Activated CD8-positive, alpha-beta T cell treated with anti-CD3 and anti-CD28 coated beads, Interleukin-2, amount 10 ng/mL, durations not matched to agents 7 days and 5 days (primary cell): Measurements from ENCODE around the gene CRTC2. TPM values are rescaled to one million over a fixed set of nuclear protein-coding genes. Genes with fewer than 3 reads are reported as not detected.
"Not testable (repeated sequence)": the region's sequence is repeated elsewhere in the genome, so short reads cannot be mapped to it uniquely, and the experiment has no call there.

Source experiments
- ATAC-seq: fragments of 150-1000 bp; cut with Tn5 transposase; one replicate; pipeline ENCODE4 v1.10.0; 2021; ENCODE audit warnings: moderate library complexity
- CTCF ChIA-PET: fragments of 350-600 bp; sonication (Branson Sonifier 250); formaldehyde crosslinking; loops from one replicate; lab custom pipeline; 2021; ENCODE audit warnings: antibody characterized with exemption; lab: Charles Lee
- POLR2A ChIA-PET: fragments of 350-600 bp; sonication (Branson Sonifier 250); formaldehyde crosslinking; loops from one replicate; lab custom pipeline; 2021; ENCODE audit warnings: antibody characterized with exemption; lab: Charles Lee
- DNase-seq: peaks from one replicate; pipeline ENCODE4 v3.0.0-alpha.2; 2020
- H3K27ac Mint-ChIP-seq: one replicate; pipeline ENCODE4 v1.8.0; 2021; ENCODE audit warnings: mild to moderate bottlenecking, mixed read lengths
- H3K27me3 Mint-ChIP-seq: one replicate; pipeline ENCODE4 v1.8.0; 2021; ENCODE audit warnings: low read depth, mixed read lengths
- H3K36me3 Mint-ChIP-seq: one replicate; pipeline ENCODE4 v1.8.0; 2021; ENCODE audit warnings: low read depth, mixed read lengths
- H3K4me1 Mint-ChIP-seq: one replicate; pipeline ENCODE4 v1.8.0; 2021; ENCODE audit warnings: low read depth, mixed read lengths
- H3K4me3 Mint-ChIP-seq: one replicate; pipeline ENCODE4 v1.8.0; 2021; ENCODE audit warnings: mild to moderate bottlenecking, mixed read lengths
- H3K9me3 Mint-ChIP-seq: one replicate; pipeline ENCODE4 v1.8.0; 2022; ENCODE audit warnings: mixed read lengths; ENCODE audit not compliant: insufficient read depth
- total RNA-seq, 2 experiments: library from RNA; stranded (reverse); gene quantifications; one replicate each; pipeline ENCODE4 v1.2.3, GENCODE V29; 2021

CRTC2 gene
- 100 to 1,000 TPM in 1 of 2 experiments, 10 to 100 TPM in 1; 85.1 to 104 TPM for total RNA-seq

DNA sequence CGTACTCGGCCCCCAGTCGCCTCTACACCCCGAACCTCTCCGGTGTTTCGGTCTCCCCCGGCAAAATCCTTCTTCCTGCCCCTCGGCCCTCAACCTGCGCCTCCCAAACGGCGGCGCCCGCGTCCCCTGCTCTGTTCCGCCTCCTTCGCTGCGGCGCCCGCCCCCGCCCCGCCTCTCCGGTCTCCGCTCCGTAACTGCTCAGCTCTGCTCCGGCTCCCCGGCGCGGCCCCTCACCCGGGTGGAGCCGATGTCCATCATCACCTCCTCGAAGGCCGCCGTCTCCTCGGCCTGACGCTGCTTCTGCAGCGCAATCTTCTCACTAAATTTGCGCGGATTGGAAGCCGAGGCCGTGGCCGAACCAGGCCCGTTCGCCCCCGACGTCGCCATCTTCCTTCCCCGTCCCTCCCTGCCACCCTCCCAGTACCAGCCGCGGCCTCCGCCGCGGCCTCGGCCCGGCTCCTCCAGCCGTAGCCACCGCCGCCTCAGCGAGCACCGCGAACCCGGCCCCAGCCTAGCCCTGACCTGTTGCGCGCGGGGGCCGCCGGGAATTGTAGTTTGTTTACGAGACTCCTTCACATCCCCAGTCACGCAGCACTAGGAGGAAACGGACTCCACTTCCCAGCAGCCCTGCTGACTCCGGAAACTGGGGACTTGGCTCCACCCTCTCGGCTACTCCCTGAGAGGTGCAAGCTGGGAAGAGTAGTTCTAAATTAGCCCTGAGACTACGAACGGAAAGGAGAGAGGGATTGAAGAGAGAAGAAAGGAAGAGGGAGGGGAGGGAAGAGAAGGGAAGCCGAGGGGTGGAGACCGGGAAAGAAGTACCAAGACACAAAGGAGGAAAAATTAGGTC, at the start of gene CRTC2:
TSS of gene CRTC2 (minus strand) at position 502 of the 850 bp plus-strand sequence. CDS start at position 387, 115 bp downstream.
- peak; percentile 87 for ATAC-seq
- H3K4me3 Mint-ChIP-seq, result peak within 1 kb of the TSS; percentile 95
- H3K4me1 Mint-ChIP-seq, result peaks cover 70% of the 10 kb centered on the region
- peaks cover 36% of the 10 kb centered on the region for H3K36me3 Mint-ChIP-seq
- H3K27me3 Mint-ChIP-seq, result no peaks in the 10 kb centered on the region
- POLR2A ChIA-PET, result interaction anchor here (0.7 to 7.4 kb wide), 8 partner anchors 9 to 35 kb away, joined by 3 to 63 read pairs (median 6); partner anchors contain the start of genes CREB3L4, DENND4B, GATAD2B and JTB
- CTCF ChIA-PET, result interaction anchor here (0.8 to 5.4 kb wide), 5 partner anchors 9 to 137 kb away, joined by 4 to 48 read pairs (median 28); partner anchors contain the start of genes CREB3L4, DENND4B, JTB and RAB13
- peak; percentile 99 for DNase-seq
- H3K9me3 Mint-ChIP-seq, result no peaks in the 10 kb centered on the region
- H3K27ac Mint-ChIP-seq, result peak within 1 kb of the TSS; percentile 94

DNA sequence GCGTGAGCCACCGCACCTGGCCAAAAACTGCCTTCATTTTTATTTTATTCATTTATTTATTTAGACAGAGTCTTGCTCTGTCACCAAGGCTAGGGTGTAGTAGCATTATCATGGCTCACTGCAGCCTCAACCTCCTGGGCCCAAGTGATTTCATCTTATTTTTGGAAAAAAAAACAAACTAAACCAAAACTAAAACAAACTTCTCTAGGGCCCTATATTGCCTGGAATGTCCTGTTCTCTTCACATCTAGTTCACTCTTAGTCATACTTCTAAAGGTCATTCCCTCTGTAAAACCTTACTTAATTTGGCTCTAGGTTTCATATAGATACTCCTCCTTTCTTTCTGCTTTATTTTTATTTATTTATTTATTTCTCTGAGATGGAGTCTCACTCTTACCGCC, 47.7 kb upstream of the CRTC2 start:
- no peak overlapping the region for H3K4me3 Mint-ChIP-seq
- no peaks in the 10 kb centered on the region for H3K9me3 Mint-ChIP-seq
- ATAC-seq (no peak), DNase-seq (no peak)
- ChIA-PET POLR2A (no interaction called here), CTCF (no interaction called here)
- H3K27me3 Mint-ChIP-seq, result no peaks in the 10 kb centered on the region
- no peaks in the 10 kb centered on the region for H3K36me3 Mint-ChIP-seq
- no peak overlapping the region for H3K27ac Mint-ChIP-seq
- no peaks in the 10 kb centered on the region for H3K4me1 Mint-ChIP-seq

DNA sequence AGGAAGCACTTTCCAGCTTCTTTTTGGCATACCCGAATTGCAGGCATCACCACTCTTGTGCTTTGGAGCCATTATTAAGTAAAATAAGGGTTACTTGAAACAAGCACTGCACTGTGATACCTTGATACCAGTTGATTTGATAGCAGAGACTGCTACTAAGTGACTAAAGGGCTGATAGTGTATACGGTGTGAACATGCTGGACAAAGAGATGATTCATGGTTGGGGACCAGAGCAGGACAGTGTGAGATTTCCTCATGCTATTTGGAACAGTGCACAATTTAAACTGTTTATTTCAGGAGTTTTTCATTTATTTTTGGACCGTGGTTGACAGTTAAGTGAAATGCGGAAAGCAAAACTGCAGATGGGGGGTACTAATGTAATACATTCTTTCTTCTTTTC, 42.0 kb upstream of the CRTC2 start:
- Mint-ChIP-seq H3K27ac (no peak overlapping the region), H3K4me3 (no peak overlapping the region), H3K4me1 (peaks cover 4% of the 10 kb centered on the region), H3K27me3 (no peaks in the 10 kb centered on the region), H3K9me3 (no peaks in the 10 kb centered on the region), H3K36me3 (peaks cover 6% of the 10 kb centered on the region)
- ChIA-PET POLR2A (interaction anchor here (1.6 to 3.7 kb wide), 2 partner anchors 9 to 34 kb away, joined by 3 to 22 read pairs; partner anchors contain the start of gene RPS27), CTCF (no interaction called here)
- ATAC-seq, result no peak
- DNase-seq, result no peak

DNA sequence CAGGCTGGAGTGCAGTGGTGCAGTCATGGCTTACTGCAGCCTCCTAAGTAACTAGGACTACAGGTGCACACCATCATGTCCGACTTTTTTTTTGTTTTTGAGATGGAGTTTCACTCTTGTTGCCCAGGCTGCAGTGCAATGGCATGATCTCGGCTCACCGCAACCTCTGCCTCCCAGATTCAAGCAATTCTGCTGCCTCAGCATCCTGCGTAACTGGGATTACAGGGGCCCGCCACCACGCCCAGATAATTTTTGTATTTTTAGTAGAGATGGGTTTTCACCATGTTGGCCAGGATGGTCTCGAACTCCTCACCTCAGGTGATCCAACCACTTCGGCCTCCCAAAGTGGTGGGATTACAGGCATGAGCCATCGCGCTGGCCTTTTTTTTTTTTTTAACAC, 38.5 kb upstream of the CRTC2 start:
- Mint-ChIP-seq H3K36me3 (peaks cover 31% of the 10 kb centered on the region), H3K4me1 (peaks cover 18% of the 10 kb centered on the region)
- ATAC-seq, H3K27me3 Mint-ChIP-seq, CTCF ChIA-PET, DNase-seq, POLR2A ChIA-PET, H3K4me3 Mint-ChIP-seq, H3K27ac Mint-ChIP-seq, H3K9me3 Mint-ChIP-seq: not testable (repeated sequence)

- CTCF ChIA-PET, result interaction anchor here (1.2 kb wide), 1 partner anchor 10 kb away, joined by 5 read pairs; the partner anchor contains the start of gene RAB13
- H3K36me3 Mint-ChIP-seq, result peaks cover 43% of the 10 kb centered on the region
- no peak overlapping the region for H3K27ac Mint-ChIP-seq
- DNase-seq (no peak), ATAC-seq (no peak)
- no peaks in the 10 kb centered on the region for H3K9me3 Mint-ChIP-seq
- no peaks in the 10 kb centered on the region for H3K27me3 Mint-ChIP-seq
- peaks cover 26% of the 10 kb centered on the region for H3K4me1 Mint-ChIP-seq
- POLR2A ChIA-PET, result interaction anchor here (1.3 kb wide), 1 partner anchor 159 kb away, joined by 3 read pairs; the partner anchor contains the start of gene NUP210L
- H3K4me3 Mint-ChIP-seq, result no peak overlapping the region
Measured at GRCh38 chr1:153995640-153996039, 37.2 kb upstream of the CRTC2 start.

GRCh38 chr1:153995202-153995601, 36.8 kb upstream of the CRTC2 start:
- H3K27ac Mint-ChIP-seq, result no peak overlapping the region
- no peaks in the 10 kb centered on the region for H3K9me3 Mint-ChIP-seq
- H3K36me3 Mint-ChIP-seq, result peaks cover 44% of the 10 kb centered on the region
- ChIA-PET POLR2A (interaction anchor here (0.6 to 1.4 kb wide), 3 partner anchors 18 to 278 kb away, joined by 3 to 5 read pairs (median 3); partner anchors contain the start of genes JTB and NUP210L), CTCF (interaction anchor here (1.2 kb wide), 1 partner anchor 9 kb away, joined by 5 read pairs; the partner anchor contains the start of gene RAB13)
- DNase-seq, result no peak
- no peak overlapping the region for H3K4me3 Mint-ChIP-seq
- no peak for ATAC-seq
- no peaks in the 10 kb centered on the region for H3K27me3 Mint-ChIP-seq
- H3K4me1 Mint-ChIP-seq, result peaks cover 28% of the 10 kb centered on the region

- H3K27me3 Mint-ChIP-seq, result no peaks in the 10 kb centered on the region
- ChIA-PET CTCF (interaction anchor here (1.3 to 2.7 kb wide), 2 partner anchors 11 to 194 kb away, joined by 5 to 10 read pairs; no protein-coding TSS in a partner anchor), POLR2A (interaction anchor here (1.4 to 2.8 kb wide), 8 partner anchors 8 to 264 kb away, joined by 4 to 49 read pairs (median 14); partner anchors contain the start of genes CRTC2, DENND4B, INTS3 and JTB)
- peaks cover 44% of the 10 kb centered on the region for H3K36me3 Mint-ChIP-seq
- ATAC-seq, result no peak
- H3K27ac Mint-ChIP-seq, result peak overlapping the region; percentile 98
- H3K9me3 Mint-ChIP-seq, result no peaks in the 10 kb centered on the region
- peak overlapping the region; percentile 93 for H3K4me3 Mint-ChIP-seq
- H3K4me1 Mint-ChIP-seq, result peaks cover 39% of the 10 kb centered on the region
- no peak for DNase-seq
Measured at GRCh38 chr1:153991806-153992205, 33.4 kb upstream of the CRTC2 start.

DNA sequence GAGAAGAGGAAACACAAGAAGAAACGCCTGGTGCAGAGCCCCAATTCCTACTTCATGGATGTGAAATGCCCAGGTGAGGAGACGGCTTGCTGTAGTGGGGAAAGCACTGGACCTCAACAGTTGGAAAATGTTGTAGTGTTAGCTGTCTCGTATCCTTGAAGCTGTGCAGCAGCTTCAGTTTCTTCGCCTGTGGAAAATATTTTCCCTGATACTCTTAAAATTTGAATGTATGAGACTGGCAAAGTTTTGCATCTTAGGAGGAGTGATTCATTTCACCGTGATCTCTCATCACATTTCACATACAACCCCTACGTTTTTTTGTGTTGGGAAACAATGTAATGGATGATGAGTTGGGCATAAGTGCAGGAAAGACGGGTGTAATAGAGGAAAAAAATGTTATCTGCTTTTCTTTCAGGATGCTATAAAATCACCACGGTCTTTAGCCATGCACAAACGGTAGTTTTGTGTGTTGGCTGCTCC, 32.8 kb upstream of the CRTC2 start:
- ATAC-seq, result no peak
- ChIA-PET POLR2A (interaction anchor here (0.9 to 2.8 kb wide), 23 partner anchors 9 to 480 kb away, joined by 3 to 49 read pairs (median 6); partner anchors contain the start of genes CREB3L4, CRTC2, DENND4B and ILF2), CTCF (interaction anchor here (1.2 to 2.7 kb wide), 6 partner anchors 8 to 194 kb away, joined by 3 to 10 read pairs (median 4); partner anchors contain the start of genes CREB3L4 and JTB)
- H3K27ac Mint-ChIP-seq, result peak overlapping the region; percentile 98
- peak overlapping the region; percentile 93 for H3K4me3 Mint-ChIP-seq
- peaks cover 44% of the 10 kb centered on the region for H3K36me3 Mint-ChIP-seq
- H3K27me3 Mint-ChIP-seq, result no peaks in the 10 kb centered on the region
- DNase-seq, result no peak
- H3K9me3 Mint-ChIP-seq, result no peaks in the 10 kb centered on the region
- H3K4me1 Mint-ChIP-seq, result peaks cover 44% of the 10 kb centered on the region

GRCh38 chr1:153990468-153991150, 32.2 kb upstream of the CRTC2 start, which contains the start of gene RPS27:
RPS27 (plus strand) TSS chr1:153990762; CDS start chr1:153990797, 35 bp downstream.
- H3K27ac Mint-ChIP-seq, result peak within 1 kb of the TSS; percentile 98
- H3K9me3 Mint-ChIP-seq, result no peaks in the 10 kb centered on the region
- no peaks in the 10 kb centered on the region for H3K27me3 Mint-ChIP-seq
- H3K4me3 Mint-ChIP-seq, result peak within 1 kb of the TSS; percentile 93
- ChIA-PET CTCF (interaction anchor here (1.0 to 2.7 kb wide), 6 partner anchors 9 to 193 kb away, joined by 3 to 10 read pairs (median 4); partner anchors contain the start of genes CREB3L4 and JTB), POLR2A (interaction anchor here (0.6 to 2.8 kb wide), 54 partner anchors 9 to 479 kb away, joined by 3 to 49 read pairs (median 4); partner anchors contain the start of genes CHTOP, CREB3L4, CRTC2 and DENND4B)
- peaks cover 47% of the 10 kb centered on the region for H3K4me1 Mint-ChIP-seq
- H3K36me3 Mint-ChIP-seq, result peaks cover 40% of the 10 kb centered on the region
- peak; percentile 94 for DNase-seq
- peak; percentile 79 for ATAC-seq

GRCh38 chr1:153987621-153988020, 29.2 kb upstream of the CRTC2 start:
- no peak overlapping the region for H3K4me3 Mint-ChIP-seq
- POLR2A ChIA-PET, result interaction anchor here (1.0 to 3.1 kb wide), 7 partner anchors 10 to 212 kb away, joined by 3 to 21 read pairs (median 8); partner anchors contain the start of genes CREB3L4 and JTB
- H3K27me3 Mint-ChIP-seq, result no peaks in the 10 kb centered on the region
- H3K36me3 Mint-ChIP-seq, result peaks cover 20% of the 10 kb centered on the region
- H3K4me1 Mint-ChIP-seq, result peaks cover 49% of the 10 kb centered on the region
- no peak for ATAC-seq
- no peaks in the 10 kb centered on the region for H3K9me3 Mint-ChIP-seq
- CTCF ChIA-PET, result interaction anchor here (0.7 to 5.7 kb wide), 35 partner anchors 11 to 453 kb away, joined by 3 to 109 read pairs (median 8); partner anchors contain the start of genes CHTOP, CREB3L4, CRTC2 and DENND4B
- no peak for DNase-seq
- H3K27ac Mint-ChIP-seq, result peak overlapping the region; percentile 88
